Activated CD4-positive, alpha-beta T cell treated with anti-CD3 and anti-CD28 coated beads for 48 hours (primary cell): Measurements from ENCODE around the gene ZXDC.

Source experiments
- DNase-seq: peaks from one replicate; pipeline ENCODE4 v3.0.0-alpha.2; 2020

Gene ZXDC

GRCh38 chr3:126475413-126476114 is at the start of gene ZXDC:
ZXDC (minus strand) TSS chr3:126475891; CDS start chr3:126475865, 26 bp downstream.
- DNase-seq = peak; percentile 93

GRCh38 chr3:126525091-126525852 is 49.6 kb upstream of the ZXDC start:
- no peak for DNase-seq

GRCh38 chr3:126524429-126524988 is 48.8 kb upstream of the ZXDC start:
- DNase-seq = peak; percentile 15

- peak; percentile 12 for DNase-seq
Observed at GRCh38 chr3:126523745-126524428, 48.2 kb upstream of the ZXDC start, which contains the start of gene CHST13. CHST13 (plus strand) TSS chr3:126524155; CDS start chr3:126524333, 178 bp downstream.

GRCh38 chr3:126522363-126522788 is 46.7 kb upstream of the ZXDC start:
- DNase-seq = peak; percentile 41

GRCh38 chr3:126521122-126521891 is 45.6 kb upstream of the ZXDC start:
- DNase-seq = no peak

- no peak for DNase-seq
Observed at GRCh38 chr3:126519506-126520455, 44.1 kb upstream of the ZXDC start.

GRCh38 chr3:126518779-126519177 is 43.1 kb upstream of the ZXDC start:
- DNase-seq = no peak

GRCh38 chr3:126517986-126518778 is 42.5 kb upstream of the ZXDC start:
- no peak for DNase-seq

GRCh38 chr3:126517291-126517951 is 41.7 kb upstream of the ZXDC start, which contains the start of gene UROC1:
UROC1 (minus strand) TSS chr3:126517773; CDS start chr3:126517719, 54 bp downstream.
- DNase-seq = no peak

GRCh38 chr3:126516936-126517290 is 41.2 kb upstream of the ZXDC start:
- DNase-seq = no peak

- DNase-seq = no peak
Observed at GRCh38 chr3:126516152-126516935, 40.7 kb upstream of the ZXDC start.

- DNase-seq = no peak
Observed at GRCh38 chr3:126515066-126515706, 39.5 kb upstream of the ZXDC start.

- DNase-seq = no peak
Observed at GRCh38 chr3:126514161-126514560, 38.5 kb upstream of the ZXDC start.

GRCh38 chr3:126512916-126513650 is 37.4 kb upstream of the ZXDC start:
- no peak for DNase-seq

GRCh38 chr3:126512026-126512425 is 36.3 kb upstream of the ZXDC start:
- no peak for DNase-seq

GRCh38 chr3:126511291-126511690 is 35.6 kb upstream of the ZXDC start:
- no peak for DNase-seq
